ENCODE results near the gene RPAP2. TPM values are rescaled to one million over a fixed set of nuclear protein-coding genes. Genes with fewer than 3 reads are reported as not detected.
"Not testable (repeated sequence)": the region's sequence is repeated elsewhere in the genome, so short reads cannot be mapped to it uniquely, and the experiment has no call there.

RPAP2 gene
- polyA plus RNA-seq, 3 donors, result 5.3 to 9.8 (median 6.0) TPM

GRCh38 chr1:92430030-92430429 lies 131.2 kb downstream of the RPAP2 start:
- H3K27ac ChIP-seq (ENCODE audit: low read depth, low read length), result no peak overlapping the region
- 79 to 91% (median 89%) methylated on average over 1 of the region's 1 CpG for WGBS, 3 donors

GRCh38 chr1:92434572-92434971 lies 135.7 kb downstream of the RPAP2 start:
- H3K27ac ChIP-seq (ENCODE audit: low read depth, low read length), result not testable (repeated sequence)
- WGBS, 3 donors, result 91 to 92% (median 92%) methylated on average over 1 of the region's 1 CpG

GRCh38 chr1:92439291-92439690 lies 140.4 kb downstream of the RPAP2 start:
- WGBS, 3 donors, result 85 to 91% (median 90%) methylated on average over 1 of the region's 1 CpG
- no peak overlapping the region for H3K27ac ChIP-seq (ENCODE audit: low read depth, low read length)

- 93 to 97% (median 95%) methylated on average over 9 of the region's 9 CpGs for WGBS, 3 donors
- no peak overlapping the region for H3K27ac ChIP-seq (ENCODE audit: low read depth, low read length)
Measured at GRCh38 chr1:92441316-92441696, 142.4 kb downstream of the RPAP2 start.

GRCh38 chr1:92441697-92442342 lies 143.0 kb downstream of the RPAP2 start:
- 24 to 82% (median 75%) methylated on average over 32 of the region's 32 CpGs for WGBS, 3 donors
- H3K27ac ChIP-seq (ENCODE audit: low read depth, low read length), result no peak overlapping the region

- no peak overlapping the region for H3K27ac ChIP-seq (ENCODE audit: low read depth, low read length)
- WGBS, 3 donors, result 55 to 89% (median 88%) methylated on average over 5 of the region's 5 CpGs
Measured at GRCh38 chr1:92442351-92442750, 143.5 kb downstream of the RPAP2 start.

- 46 to 84% (median 61%) methylated on average over 3 of the region's 3 CpGs for WGBS, 3 donors
- H3K27ac ChIP-seq (ENCODE audit: low read depth, low read length), result no peak overlapping the region
Measured at GRCh38 chr1:92443893-92444292, 145.0 kb downstream of the RPAP2 start.

- H3K27ac ChIP-seq (ENCODE audit: low read depth, low read length), result no peak overlapping the region
- 38 to 82% (median 47%) methylated on average over 1 of the region's 1 CpG for WGBS, 3 donors
Measured at GRCh38 chr1:92444351-92444750, 145.5 kb downstream of the RPAP2 start.

GRCh38 chr1:92445865-92446264 lies 147.0 kb downstream of the RPAP2 start:
- no peak overlapping the region for H3K27ac ChIP-seq (ENCODE audit: low read depth, low read length)
- WGBS, 3 donors, result 90 to 95% (median 94%) methylated on average over 2 of the region's 2 CpGs

GRCh38 chr1:92446546-92446945 lies 147.7 kb downstream of the RPAP2 start:
- no peak overlapping the region for H3K27ac ChIP-seq (ENCODE audit: low read depth, low read length)
- WGBS, 3 donors, result 30 to 61% (median 44%) methylated on average over 2 of the region's 2 CpGs

- 67 to 77% (median 72%) methylated on average over 3 of the region's 3 CpGs for WGBS, 3 donors
- no peak overlapping the region for H3K27ac ChIP-seq (ENCODE audit: low read depth, low read length)
Measured at GRCh38 chr1:92447033-92447681, 148.3 kb downstream of the RPAP2 start.

GRCh38 chr1:92447976-92448375 lies 149.1 kb downstream of the RPAP2 start:
- WGBS, 3 donors, result 90 to 98% (median 95%) methylated on average over 2 of the region's 2 CpGs
- H3K27ac ChIP-seq (ENCODE audit: low read depth, low read length), result no peak overlapping the region

Other genes with a start within 250 kb of the RPAP2 start
- gene SETSIP, start 223.6 kb upstream of the RPAP2 start, polyA plus RNA-seq, result not detected
- gene BTBD8, start 218.7 kb upstream of the RPAP2 start, polyA plus RNA-seq, result 1 to 10 TPM in 2 of 3 donors, under 1 TPM in 1; 0.82 to 5.1 (median 1.3) TPM
- gene C1orf146, start 81.1 kb upstream of the RPAP2 start, polyA plus RNA-seq, result not detected
- 1 to 10 TPM; 1.6 to 5.7 (median 3.8) TPM for gene GLMN, start 72 bp upstream of the RPAP2 start, polyA plus RNA-seq
- gene GFI1, start 187.9 kb downstream of the RPAP2 start, polyA plus RNA-seq, result 1 to 10 TPM in 1 of 3 donors, under 1 TPM in 2; 0.22 to 4.9 (median 0.55) TPM

Measured in adipose tissue (tissue), 3 donors.